ENCODE results near the gene OR9Q1.
"Not testable (repeated sequence)": the region's sequence is repeated elsewhere in the genome, so short reads cannot be mapped to it uniquely, and the experiment has no call there.

OR9Q1 gene, protein sequence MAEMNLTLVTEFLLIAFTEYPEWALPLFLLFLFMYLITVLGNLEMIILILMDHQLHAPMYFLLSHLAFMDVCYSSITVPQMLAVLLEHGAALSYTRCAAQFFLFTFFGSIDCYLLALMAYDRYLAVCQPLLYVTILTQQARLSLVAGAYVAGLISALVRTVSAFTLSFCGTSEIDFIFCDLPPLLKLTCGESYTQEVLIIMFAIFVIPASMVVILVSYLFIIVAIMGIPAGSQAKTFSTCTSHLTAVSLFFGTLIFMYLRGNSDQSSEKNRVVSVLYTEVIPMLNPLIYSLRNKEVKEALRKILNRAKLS

DNA sequence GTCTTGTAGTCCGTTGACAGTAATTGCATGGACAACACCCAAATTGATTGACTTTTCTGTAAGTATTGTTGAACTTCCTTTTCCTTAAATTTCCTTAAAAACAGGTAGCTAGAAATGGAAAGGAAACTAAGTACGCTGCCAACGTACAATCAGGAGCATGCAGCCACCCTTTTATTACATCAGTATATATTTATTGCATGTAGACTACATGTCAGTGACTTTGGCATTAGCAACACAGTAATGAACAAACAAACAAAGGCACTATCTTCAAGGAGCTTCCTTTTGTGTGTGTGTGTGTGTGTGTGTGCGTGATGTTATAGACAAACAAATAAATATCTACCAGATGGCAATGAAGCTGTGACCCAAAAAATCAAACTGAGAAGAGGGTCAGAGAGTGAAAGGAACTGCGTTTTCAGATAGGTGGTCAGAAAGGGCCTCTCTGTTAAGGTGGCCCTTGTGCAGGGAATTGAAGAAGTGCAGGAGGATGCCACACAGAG lies at the start of gene OR9Q1:
TSS of gene OR9Q1 (plus strand) at position 447 of the 497 bp plus-strand sequence. CDS start 155,564 bp downstream, outside the sequence.
- no peak for ATAC-seq
- Mint-ChIP-seq H3K4me3 (no peak within 1 kb of the TSS), H3K9me3 (no peaks in the 10 kb centered on the region), H3K4me1 (no peaks in the 10 kb centered on the region), H3K27ac (no peak within 1 kb of the TSS), H3K36me3 (no peaks in the 10 kb centered on the region)
- DNase-seq (ENCODE audit: low spot score in 2 of 2) = no peak

DNA sequence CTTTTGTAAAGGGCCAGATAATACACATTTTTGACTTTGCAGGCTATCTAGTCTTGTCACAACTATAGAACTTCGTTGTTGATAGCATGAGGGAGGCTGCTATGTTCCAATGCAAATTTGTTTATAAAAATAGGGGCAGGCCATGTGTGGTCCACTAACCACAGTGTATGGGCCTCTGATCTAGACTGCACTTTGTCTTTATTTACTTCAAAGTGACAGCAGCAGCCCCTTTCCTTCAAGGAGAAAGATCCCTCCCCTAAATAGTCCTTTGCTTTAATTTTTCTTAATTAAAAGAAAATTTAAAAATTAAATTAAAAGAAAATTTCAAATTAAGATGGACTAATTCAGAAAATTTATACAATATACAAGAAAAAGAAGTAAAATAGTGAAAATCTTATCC lies 49.5 kb upstream of the OR9Q1 start:
- H3K36me3 Mint-ChIP-seq = no peaks in the 10 kb centered on the region
- peaks cover 2% of the 10 kb centered on the region for H3K9me3 Mint-ChIP-seq
- H3K4me1 Mint-ChIP-seq = no peaks in the 10 kb centered on the region
- no peak overlapping the region for H3K4me3 Mint-ChIP-seq
- no peak overlapping the region for H3K27ac Mint-ChIP-seq
- ATAC-seq = no peak
- no peak for DNase-seq (ENCODE audit: low spot score in 2 of 2)

DNA sequence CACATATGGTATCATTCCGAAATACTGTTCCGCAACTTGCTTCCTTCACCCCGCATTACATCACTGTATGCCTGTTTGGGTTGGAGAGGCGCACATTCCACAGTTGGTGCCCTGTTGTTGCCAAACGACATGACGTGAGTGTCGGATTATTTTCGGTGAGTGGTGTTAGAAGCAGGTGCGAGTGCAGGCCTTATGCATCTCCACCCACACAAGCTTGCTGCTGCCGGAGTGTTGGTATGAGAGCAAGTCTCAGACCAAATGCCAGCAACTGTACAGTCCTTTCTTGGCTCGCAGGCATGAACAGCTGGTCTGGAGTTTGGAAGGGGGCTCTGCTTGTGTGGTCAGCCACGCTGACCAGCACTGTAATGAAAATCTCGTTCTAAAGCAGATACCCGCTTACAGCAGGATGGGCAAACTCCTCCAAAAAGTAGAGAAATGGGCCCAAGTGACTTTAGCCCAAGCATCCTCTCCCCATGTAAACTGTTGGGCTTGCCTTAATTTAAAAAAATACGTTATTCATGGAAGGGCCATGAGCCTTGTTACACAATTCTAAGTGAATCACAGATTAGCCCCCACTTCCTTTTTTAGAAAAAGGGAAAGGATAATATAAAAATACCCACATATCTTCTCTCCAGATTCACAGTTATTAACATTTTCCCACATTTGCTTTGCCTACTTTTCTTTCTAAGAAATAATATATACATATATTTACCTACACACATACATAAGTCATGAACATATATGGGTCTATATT lies 48.7 kb upstream of the OR9Q1 start:
- ATAC-seq (no peak), DNase-seq (ENCODE audit: low spot score in 2 of 2) (no peak)
- no peak overlapping the region for H3K4me3 Mint-ChIP-seq
- no peaks in the 10 kb centered on the region for H3K36me3 Mint-ChIP-seq
- no peak overlapping the region for H3K27ac Mint-ChIP-seq
- H3K4me1 Mint-ChIP-seq = no peaks in the 10 kb centered on the region
- H3K9me3 Mint-ChIP-seq = peaks cover 2% of the 10 kb centered on the region

DNA sequence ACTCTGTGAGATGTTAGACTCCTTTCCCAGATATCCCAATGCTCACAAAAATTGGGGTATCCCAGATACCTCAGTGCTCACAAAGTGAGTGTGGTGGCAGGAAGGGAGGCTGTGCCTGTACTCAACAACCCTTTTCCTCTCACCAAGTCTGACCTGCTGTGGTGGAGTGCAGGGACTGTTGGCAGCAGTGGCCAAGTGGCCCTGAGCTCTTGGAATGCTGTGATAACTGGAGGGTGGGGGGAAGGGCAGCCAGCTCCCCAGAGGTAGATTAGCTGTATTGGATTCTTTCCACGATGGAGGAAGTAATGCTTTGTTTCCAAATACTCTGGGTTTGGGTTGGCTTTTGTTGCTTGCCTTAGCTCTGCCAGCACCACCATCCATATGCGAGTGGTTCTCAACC lies 46.0 kb upstream of the OR9Q1 start:
- ATAC-seq (peak; percentile 32), DNase-seq (ENCODE audit: low spot score in 2 of 2) (no peak)
- H3K27ac Mint-ChIP-seq = no peak overlapping the region
- H3K4me3 Mint-ChIP-seq = no peak overlapping the region
- H3K9me3 Mint-ChIP-seq = no peaks in the 10 kb centered on the region
- H3K36me3 Mint-ChIP-seq = no peaks in the 10 kb centered on the region
- no peaks in the 10 kb centered on the region for H3K4me1 Mint-ChIP-seq

DNA sequence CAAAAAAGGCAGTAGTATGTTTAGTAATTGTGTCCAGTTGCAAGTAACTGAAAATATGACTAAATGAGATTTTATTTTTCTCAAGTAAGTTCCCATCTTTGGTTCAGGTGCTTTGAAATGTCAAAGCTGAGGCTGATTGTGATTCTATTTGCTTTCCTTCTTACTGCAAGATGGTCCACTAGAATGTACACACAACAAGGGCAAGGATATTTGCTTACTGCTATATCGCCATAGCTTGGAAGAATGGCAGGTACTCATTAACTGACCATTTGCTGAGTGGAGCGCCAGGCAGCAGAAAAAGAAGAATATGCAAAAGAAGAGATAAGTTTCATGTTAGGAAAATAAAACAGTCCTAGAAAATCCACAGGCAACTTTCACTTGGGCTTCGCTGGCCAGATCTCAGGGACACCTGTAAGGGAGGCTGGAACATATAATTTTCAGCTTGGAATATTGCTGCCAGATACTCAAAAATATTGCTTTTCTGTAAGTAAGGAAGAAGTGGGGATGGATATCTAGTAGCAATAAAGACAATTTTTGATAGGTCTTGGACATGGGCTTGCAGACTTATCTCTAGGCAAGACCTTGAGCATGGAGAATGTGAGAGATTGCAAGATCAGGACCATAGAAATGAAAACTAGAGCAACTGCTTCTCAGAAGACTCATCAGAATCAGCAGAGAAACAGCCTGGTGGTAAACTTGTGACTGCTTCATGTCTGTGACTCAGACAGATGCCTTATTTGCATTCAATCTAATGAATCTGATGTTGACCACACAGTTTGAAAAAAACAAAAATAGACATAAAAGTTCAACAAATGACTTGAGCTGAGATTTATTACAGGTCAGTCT lies 44.8 kb upstream of the OR9Q1 start:
- Mint-ChIP-seq H3K9me3 (no peaks in the 10 kb centered on the region), H3K27ac (no peak overlapping the region), H3K36me3 (no peaks in the 10 kb centered on the region), H3K4me3 (no peak overlapping the region), H3K4me1 (no peaks in the 10 kb centered on the region)
- ATAC-seq (no peak), DNase-seq (ENCODE audit: low spot score in 2 of 2) (no peak)

DNA sequence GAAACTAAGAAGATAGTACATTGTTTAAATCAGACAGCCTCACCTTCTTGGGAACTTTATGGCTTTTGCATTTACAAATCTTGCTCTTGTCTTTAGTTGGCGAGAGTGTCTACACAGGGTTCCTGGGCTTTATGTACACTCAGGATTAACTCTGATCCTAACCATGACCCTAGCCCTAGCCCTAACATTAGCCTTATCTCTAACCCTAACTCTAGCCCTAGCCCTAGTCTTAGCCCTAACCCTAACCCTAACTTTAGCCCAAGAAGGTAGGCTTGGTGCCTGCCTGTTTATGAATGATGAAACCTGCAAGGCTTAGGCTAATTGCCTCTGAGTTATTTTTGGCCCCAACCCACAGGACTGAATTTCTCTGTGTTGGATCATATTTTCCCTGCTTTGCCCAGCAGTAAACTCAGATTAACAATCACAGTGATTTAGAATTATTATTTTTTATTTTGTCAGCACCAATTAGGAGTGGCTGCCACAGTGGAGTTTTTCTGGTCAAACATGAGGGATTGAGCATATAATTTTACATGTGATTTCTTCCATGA lies 44.1 kb upstream of the OR9Q1 start:
- no peak overlapping the region for H3K4me3 Mint-ChIP-seq
- H3K9me3 Mint-ChIP-seq = no peaks in the 10 kb centered on the region
- H3K36me3 Mint-ChIP-seq = no peaks in the 10 kb centered on the region
- DNase-seq (ENCODE audit: low spot score in 2 of 2) (no peak), ATAC-seq (no peak)
- no peaks in the 10 kb centered on the region for H3K4me1 Mint-ChIP-seq
- no peak overlapping the region for H3K27ac Mint-ChIP-seq

DNA sequence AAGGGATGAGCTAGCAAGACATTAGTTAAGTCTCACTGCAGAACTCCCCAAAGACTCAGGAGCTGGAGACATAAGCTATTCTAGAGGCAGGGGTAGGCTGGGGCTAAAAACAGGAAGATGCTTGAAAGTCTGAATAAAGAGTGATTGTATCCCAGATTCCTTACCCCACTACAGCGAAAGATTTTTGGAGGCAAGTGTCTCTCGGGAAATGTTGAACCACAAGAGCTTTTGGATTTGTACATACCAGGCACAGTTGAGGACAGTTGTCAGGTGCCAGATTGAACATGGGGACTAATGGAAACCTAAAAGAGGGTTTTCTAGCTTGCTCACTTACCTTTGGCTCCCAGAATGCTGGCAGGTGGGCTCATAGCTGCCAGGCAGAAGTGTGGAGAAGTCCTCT lies 43.5 kb upstream of the OR9Q1 start:
- Mint-ChIP-seq H3K4me3 (no peak overlapping the region), H3K9me3 (no peaks in the 10 kb centered on the region), H3K27ac (no peak overlapping the region), H3K4me1 (no peaks in the 10 kb centered on the region), H3K36me3 (no peaks in the 10 kb centered on the region)
- no peak for ATAC-seq
- DNase-seq (ENCODE audit: low spot score in 2 of 2) = no peak

DNA sequence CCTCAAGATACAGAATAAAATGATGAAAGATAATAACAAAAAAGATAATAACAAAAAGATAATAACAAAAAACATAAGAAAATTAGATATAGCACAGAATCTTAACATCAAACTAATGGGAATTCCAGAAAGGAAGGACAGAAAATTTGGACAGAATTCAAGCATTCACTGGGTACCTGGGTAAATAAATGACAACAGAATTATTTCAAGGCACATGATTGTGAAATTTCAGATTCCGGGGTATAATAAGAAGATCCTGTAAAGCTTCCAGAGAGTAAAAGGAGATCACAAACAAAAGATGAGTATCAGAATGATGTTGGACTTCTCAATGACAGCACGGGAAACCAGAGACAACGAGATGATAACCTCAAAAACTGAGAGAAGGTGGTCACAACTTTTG lies 42.1 kb upstream of the OR9Q1 start:
- DNase-seq (ENCODE audit: low spot score in 2 of 2) (no peak), ATAC-seq (no peak)
- Mint-ChIP-seq H3K9me3 (no peaks in the 10 kb centered on the region), H3K4me3 (no peak overlapping the region), H3K4me1 (no peaks in the 10 kb centered on the region), H3K36me3 (no peaks in the 10 kb centered on the region), H3K27ac (no peak overlapping the region)

DNA sequence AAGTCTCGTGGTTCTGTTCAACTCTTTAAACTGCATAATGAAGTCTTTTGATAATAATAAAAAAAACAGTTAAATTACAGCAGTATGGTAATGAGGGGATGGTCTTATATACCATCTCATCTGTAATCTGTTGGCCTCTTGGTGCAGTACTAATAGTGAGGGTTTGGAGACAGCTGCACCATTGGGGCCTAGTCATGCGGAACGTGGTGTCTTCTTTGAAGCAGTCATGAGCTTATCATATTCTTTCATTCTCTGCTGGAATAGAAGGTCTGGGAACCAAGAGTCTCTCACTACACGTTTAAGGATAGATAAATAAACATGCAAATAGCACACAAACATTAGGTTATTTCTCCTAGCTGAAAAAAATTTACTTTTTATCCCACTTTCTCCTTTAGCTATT lies 40.9 kb upstream of the OR9Q1 start:
- H3K4me3 Mint-ChIP-seq = no peak overlapping the region
- H3K4me1 Mint-ChIP-seq = no peaks in the 10 kb centered on the region

DNA sequence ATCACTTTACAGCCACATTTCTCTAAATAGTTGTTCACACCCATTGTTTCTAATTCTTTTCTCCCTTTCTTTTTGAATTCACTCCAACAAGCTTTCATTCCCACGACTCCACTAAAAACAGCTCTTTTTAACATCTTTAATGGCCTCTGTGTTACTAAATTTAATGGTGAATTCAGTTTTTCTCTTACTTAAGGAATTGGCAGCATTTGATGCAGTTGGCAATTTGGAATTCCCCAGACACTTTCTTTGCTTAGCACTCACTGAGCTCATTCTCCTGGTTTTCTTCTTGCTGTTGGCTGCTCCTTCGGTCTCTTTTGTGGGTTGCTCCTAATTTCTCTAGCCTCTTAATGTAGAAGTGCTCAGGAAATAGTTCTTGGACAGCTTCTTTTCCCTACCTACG lies 40.5 kb upstream of the OR9Q1 start:
- Mint-ChIP-seq H3K27ac (no peak overlapping the region), H3K9me3 (no peaks in the 10 kb centered on the region), H3K4me3 (no peak overlapping the region), H3K4me1 (no peaks in the 10 kb centered on the region), H3K36me3 (no peaks in the 10 kb centered on the region)
- no peak for DNase-seq (ENCODE audit: low spot score in 2 of 2)
- ATAC-seq = no peak

More for the DNA sequence above, 40.9 kb upstream of the OR9Q1 start:
- H3K9me3 Mint-ChIP-seq = no peaks in the 10 kb centered on the region
- ATAC-seq (no peak), DNase-seq (ENCODE audit: low spot score in 2 of 2) (no peak)
- H3K36me3 Mint-ChIP-seq = no peaks in the 10 kb centered on the region
- H3K27ac Mint-ChIP-seq = no peak overlapping the region

DNA sequence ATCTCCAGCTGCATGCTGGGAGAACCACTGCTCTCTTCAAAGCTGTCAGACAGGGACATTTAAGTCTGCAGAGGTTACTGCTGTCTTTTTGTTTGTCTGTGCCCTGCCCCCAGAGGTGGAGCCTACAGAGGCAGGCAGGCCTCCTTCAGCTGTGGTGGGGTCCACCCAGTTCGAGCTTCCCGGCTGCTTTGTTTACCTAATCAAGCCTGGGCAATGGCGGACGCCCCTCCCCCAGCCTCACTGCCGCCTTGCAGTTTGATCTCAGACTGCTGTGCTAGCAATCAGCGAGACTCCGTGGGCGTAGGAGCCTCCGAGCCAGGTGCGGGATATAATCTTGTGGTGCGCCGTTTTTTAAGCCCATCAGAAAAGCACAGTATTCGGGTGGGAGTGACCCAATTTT lies 24.2 kb upstream of the OR9Q1 start:
- ATAC-seq, H3K36me3 Mint-ChIP-seq, H3K4me1 Mint-ChIP-seq: not testable (repeated sequence)

DNA sequence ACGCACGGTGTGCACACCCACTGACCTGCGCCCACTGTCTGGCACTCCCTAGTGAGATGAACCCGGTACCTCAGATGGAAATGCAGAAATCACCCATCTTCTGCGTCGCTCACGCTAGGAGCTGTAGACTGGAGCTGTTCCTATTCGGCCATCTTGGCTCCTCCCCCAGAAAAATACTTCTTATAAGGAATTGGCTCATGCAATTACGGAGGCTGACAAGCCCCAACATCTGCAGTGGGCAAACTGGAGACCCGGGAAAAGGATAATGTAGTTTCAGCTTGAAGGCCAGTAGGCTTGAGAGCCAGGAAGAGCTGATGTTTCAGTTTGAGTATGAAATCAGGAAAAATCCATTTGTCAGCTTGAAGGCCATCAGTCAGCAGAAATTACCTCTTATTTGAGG lies 23.7 kb upstream of the OR9Q1 start:
- H3K4me3 Mint-ChIP-seq; H3K36me3 Mint-ChIP-seq; H3K9me3 Mint-ChIP-seq; ATAC-seq; DNase-seq (ENCODE audit: low spot score in 2 of 2); H3K27ac Mint-ChIP-seq; H3K4me1 Mint-ChIP-seq: not testable (repeated sequence)

More for the DNA sequence above, 24.2 kb upstream of the OR9Q1 start:
- not testable (repeated sequence) for DNase-seq (ENCODE audit: low spot score in 2 of 2); H3K9me3 Mint-ChIP-seq; H3K4me3 Mint-ChIP-seq; H3K27ac Mint-ChIP-seq

DNA sequence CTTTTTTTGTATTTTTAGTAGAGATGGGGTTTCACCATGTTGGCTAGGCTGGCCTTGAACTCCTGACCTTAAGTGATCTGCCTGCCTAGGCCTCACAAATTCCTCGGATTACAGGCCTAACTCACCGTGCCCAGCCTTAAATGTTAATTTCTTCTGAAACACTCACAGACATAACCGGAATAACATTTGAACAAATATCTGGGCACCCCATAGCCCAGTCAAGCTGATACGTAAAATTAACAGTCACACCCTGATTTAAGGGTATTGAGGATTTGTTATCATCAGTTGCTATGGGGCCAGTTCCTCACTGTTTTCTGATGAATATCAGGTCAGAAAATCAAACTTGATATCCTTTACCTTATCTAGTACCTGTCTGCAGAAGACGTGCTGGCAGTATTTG lies 23.0 kb upstream of the OR9Q1 start:
- H3K4me3 Mint-ChIP-seq = no peak overlapping the region
- DNase-seq (ENCODE audit: low spot score in 2 of 2) (no peak), ATAC-seq (no peak)
- no peaks in the 10 kb centered on the region for H3K9me3 Mint-ChIP-seq
- no peak overlapping the region for H3K27ac Mint-ChIP-seq
- H3K4me1 Mint-ChIP-seq = no peaks in the 10 kb centered on the region
- H3K36me3 Mint-ChIP-seq = no peaks in the 10 kb centered on the region

DNA sequence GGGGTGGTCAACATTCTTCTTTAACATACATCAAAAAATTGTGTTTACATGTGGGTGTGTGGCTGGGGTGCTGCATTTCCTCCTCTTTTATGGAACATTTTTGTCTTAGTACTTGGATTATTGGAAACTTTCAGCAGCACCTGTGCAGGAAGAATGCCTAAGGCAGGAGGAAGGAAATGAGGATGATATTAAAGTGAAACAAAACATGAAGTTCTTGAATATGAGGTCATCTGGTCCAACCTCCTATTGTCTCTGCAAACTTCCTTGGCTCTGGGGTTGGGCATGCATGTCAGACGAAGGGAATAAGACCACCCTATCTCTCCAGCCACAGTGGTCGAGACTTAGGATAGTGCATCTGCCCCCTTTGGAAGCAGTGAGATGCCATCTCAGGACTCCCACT lies 20.6 kb upstream of the OR9Q1 start:
- no peaks in the 10 kb centered on the region for H3K9me3 Mint-ChIP-seq
- H3K4me3 Mint-ChIP-seq = no peak overlapping the region
- DNase-seq (ENCODE audit: low spot score in 2 of 2) = no peak
- no peak overlapping the region for H3K27ac Mint-ChIP-seq
- H3K4me1 Mint-ChIP-seq = no peaks in the 10 kb centered on the region
- no peak for ATAC-seq
- no peaks in the 10 kb centered on the region for H3K36me3 Mint-ChIP-seq

DNA sequence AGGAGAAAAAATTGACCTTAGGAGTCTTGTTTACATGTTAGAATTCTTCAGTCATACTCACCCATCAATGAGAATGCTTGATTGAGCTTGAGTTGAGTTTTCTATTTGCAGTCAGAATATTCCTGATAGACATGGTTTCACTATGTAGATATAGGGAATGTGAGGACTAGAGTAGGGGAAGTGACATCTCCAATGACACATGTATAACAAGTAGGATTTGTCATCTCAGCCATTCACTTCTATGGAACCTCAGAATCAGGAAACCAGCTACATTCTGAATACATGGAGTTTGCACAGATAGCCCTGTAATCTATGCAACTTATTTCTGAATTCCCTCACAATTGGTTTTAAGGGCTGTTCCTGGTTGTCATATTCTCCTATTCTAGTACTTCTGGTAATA lies 20.1 kb upstream of the OR9Q1 start:
- DNase-seq (ENCODE audit: low spot score in 2 of 2) (no peak), ATAC-seq (no peak)
- Mint-ChIP-seq H3K4me3 (no peak overlapping the region), H3K9me3 (no peaks in the 10 kb centered on the region), H3K27ac (no peak overlapping the region), H3K4me1 (no peaks in the 10 kb centered on the region), H3K36me3 (no peaks in the 10 kb centered on the region)
